Left ventricle myocardium superior (tissue), 1 donor: ENCODE measurements around the gene SPAG7. TPM values are rescaled to one million over a fixed set of nuclear protein-coding genes. Genes with fewer than 3 reads are reported as not detected.
"Not testable (repeated sequence)": the region's sequence is repeated elsewhere in the genome, so short reads cannot be mapped to it uniquely, and the experiment has no call there.

Source experiments
- ATAC-seq: fragments of 200-7000 bp; cut with Tn5 transposase; one replicate; pipeline ENCODE4 v1.9.1; 2020; ENCODE audit warnings: mild to moderate bottlenecking, moderate library complexity
- DNase-seq: peaks from one replicate; pipeline ENCODE4 v3.0.0-alpha.2; 2020
- intact Hi-C: fragments of 100-400 bp; cut with micrococcal nuclease; formaldehyde crosslinking; loops from one replicate; pipeline ENCODE4 v1.11.0; 2022
- total RNA-seq: library from RNA; stranded (reverse); fragmentation: NEBNext Ultra II Directional; extraction: Animal tissue kit (Norgen Biotek cat#: 25700); gene quantifications from one replicate; pipeline ENCODE4 v1.2.1, GENCODE V29; 2021
- donor health status: DM: no; HTN: yes; CAD: no; lungs with severe emphysema.

Gene SPAG7
- total RNA-seq, 1 donor from 2014 or later, result 151 TPM

- DNase-seq (peak; percentile 81), ATAC-seq (peak; percentile 74)
- intact Hi-C loops, result no loop called here
Observed at GRCh38 chr17:4940555-4941318, 26.9 kb downstream of the SPAG7 start.

GRCh38 chr17:4939796-4940554, 27.6 kb downstream of the SPAG7 start, which contains the start of the genes RNF167 and SLC25A11:
Gene RNF167, plus strand, starts transcription at chr17:4940268. Its CDS starts 642 bp downstream, at chr17:4940910.
Gene SLC25A11, minus strand, starts transcription at chr17:4940046. Its CDS starts 136 bp downstream, at chr17:4939910.
- ATAC-seq, result peak; percentile 94
- intact Hi-C loops, result no loop called here
- peak; percentile 96 for DNase-seq

- intact Hi-C loops, result no loop called here
- DNase-seq (no peak), ATAC-seq (no peak)
Observed at GRCh38 chr17:4939546-4939795, 28.1 kb downstream of the SPAG7 start.

GRCh38 chr17:4938688-4939545, 28.7 kb downstream of the SPAG7 start:
- ATAC-seq, result peak; percentile 1
- peak; percentile 45 for DNase-seq
- intact Hi-C loops, result no loop called here

GRCh38 chr17:4938069-4938491, 29.5 kb downstream of the SPAG7 start:
- intact Hi-C loops, result no loop called here

GRCh38 chr17:4937553-4937952, 30.1 kb downstream of the SPAG7 start:
- DNase-seq (no peak), ATAC-seq (no peak)
- intact Hi-C loops, result no loop called here

More at GRCh38 chr17:4938069-4938491, 29.5 kb downstream of the SPAG7 start:
- DNase-seq (no peak), ATAC-seq (no peak)

- intact Hi-C loops, result no loop called here
- ATAC-seq (no peak), DNase-seq (no peak)
Observed at GRCh38 chr17:4936436-4936835, 31.2 kb downstream of the SPAG7 start.

- ATAC-seq (no peak), DNase-seq (no peak)
- intact Hi-C loops, result no loop called here
Observed at GRCh38 chr17:4935650-4936049, 32.0 kb downstream of the SPAG7 start.

GRCh38 chr17:4934173-4934979, 33.2 kb downstream of the SPAG7 start:
- ATAC-seq (peak; percentile 25), DNase-seq (peak; percentile 64)
- intact Hi-C loops, result no loop called here

- no peak for ATAC-seq
- intact Hi-C loops, result no loop called here
- DNase-seq, result no peak
Observed at GRCh38 chr17:4933646-4934045, 34.0 kb downstream of the SPAG7 start.

- DNase-seq, result no peak
- ATAC-seq, result no peak
- intact Hi-C loops, result no loop called here
Observed at GRCh38 chr17:4932756-4933155, 34.9 kb downstream of the SPAG7 start.

GRCh38 chr17:4931963-4932362, 35.7 kb downstream of the SPAG7 start, which contains the start of gene GP1BA:
Gene GP1BA, plus strand, starts transcription at chr17:4932277. Its CDS starts 328 bp downstream, at chr17:4932605.
- intact Hi-C loops, result no loop called here
- DNase-seq (no peak), ATAC-seq (no peak)

- intact Hi-C loops, result no loop called here
- DNase-seq (no peak), ATAC-seq (no peak)
Observed at GRCh38 chr17:4928881-4929280, 38.7 kb downstream of the SPAG7 start.

- intact Hi-C loops, ATAC-seq, DNase-seq: not testable (repeated sequence)
Observed at GRCh38 chr17:4926577-4927335, 40.9 kb downstream of the SPAG7 start.

GRCh38 chr17:4921320-4921719, 46.3 kb downstream of the SPAG7 start:
- DNase-seq (no peak), ATAC-seq (no peak)
- intact Hi-C loops, result no loop called here

- intact Hi-C loops, result no loop called here
- DNase-seq (no peak), ATAC-seq (no peak)
Observed at GRCh38 chr17:4920351-4921048, 47.1 kb downstream of the SPAG7 start.

GRCh38 chr17:4919511-4920047, 48.0 kb downstream of the SPAG7 start:
- ATAC-seq (no peak), DNase-seq (no peak)
- intact Hi-C loops, result no loop called here
